GM23248 (cell line): ENCODE measurements around the gene TOP2A.

Source experiments
- EZH2 ChIP-seq: fragments of 200-600 bp; sonication (generic); IDR thresholded peaks from 2 replicates; pipeline ENCODE4 v1.6.1; 2018; ENCODE audit warnings: antibody characterized with exemption, mild to moderate bottlenecking; ENCODE audit not compliant: insufficient read depth, poor library complexity, severe bottlenecking
- EZH2phosphoT487 ChIP-seq: fragments of 200-600 bp; sonication (generic); IDR thresholded peaks from 2 replicates; pipeline ENCODE4 v1.6.1; 2018; ENCODE audit warnings: antibody characterized with exemption, moderate library complexity, mild to moderate bottlenecking, low read depth; ENCODE audit not compliant: insufficient read depth

DNA sequence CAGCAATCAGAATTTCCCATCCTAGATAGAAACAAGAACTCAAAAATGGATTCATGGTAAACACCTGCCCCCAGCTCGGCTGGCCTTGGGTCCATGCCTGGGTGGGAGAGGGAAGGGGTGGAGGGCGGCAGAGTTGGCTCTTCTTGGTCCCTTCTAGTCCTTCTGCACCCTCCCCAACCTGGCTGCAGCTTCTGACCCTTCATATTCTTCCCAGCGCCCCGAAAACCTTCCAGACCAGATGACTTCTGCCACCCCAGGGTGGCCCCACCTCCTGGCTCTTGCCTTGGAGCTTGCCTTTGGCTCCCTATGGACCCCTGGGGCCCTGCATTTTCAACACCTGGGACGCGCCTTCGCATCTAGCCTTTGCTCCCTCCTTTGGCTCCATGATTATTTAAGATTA is 47.8 kb downstream of the TOP2A start:
- TF ChIP-seq EZH2 (no peak), EZH2phosphoT487 (no peak)
